Measurements from ENCODE around the gene ANKRD12.

The ANKRD12 gene

GRCh38 chr18:9140984-9141383 is 4.4 kb downstream of the ANKRD12 start:
- no peak for TF ChIP-seq CTCF (IDR thresholded peaks at IDR 0.05; ENCODE audit: insufficient read depth, low read depth, low read length, missing control alignments)
- H3K4me3 ChIP-seq (ENCODE audit: low read depth, low read length) = peak overlapping the region; percentile 81
- no peak for DNase-seq (ENCODE audit: low read depth)

- DNase-seq (ENCODE audit: low read depth) = no peak
- TF ChIP-seq CTCF (IDR thresholded peaks at IDR 0.05; ENCODE audit: insufficient read depth, low read depth, low read length, missing control alignments) = no peak
- H3K4me3 ChIP-seq (ENCODE audit: low read depth, low read length) = no peak overlapping the region
Observed at GRCh38 chr18:9146224-9146623, 9.6 kb downstream of the ANKRD12 start.

GRCh38 chr18:9147440-9148202 is 11.0 kb downstream of the ANKRD12 start:
- H3K4me3 ChIP-seq (ENCODE audit: low read depth, low read length) = no peak overlapping the region
- peak; percentile 75 for TF ChIP-seq CTCF (IDR thresholded peaks at IDR 0.05; ENCODE audit: insufficient read depth, low read depth, low read length, missing control alignments)
- peak; percentile 85 for DNase-seq (ENCODE audit: low read depth)

GRCh38 chr18:9148203-9148552 is 11.6 kb downstream of the ANKRD12 start:
- TF ChIP-seq CTCF (IDR thresholded peaks at IDR 0.05; ENCODE audit: insufficient read depth, low read depth, low read length, missing control alignments) = no peak
- no peak overlapping the region for H3K4me3 ChIP-seq (ENCODE audit: low read depth, low read length)

GRCh38 chr18:9150121-9150520 is 13.5 kb downstream of the ANKRD12 start:
- no peak for DNase-seq (ENCODE audit: low read depth)
- no peak for TF ChIP-seq CTCF (IDR thresholded peaks at IDR 0.05; ENCODE audit: insufficient read depth, low read depth, low read length, missing control alignments)
- H3K4me3 ChIP-seq (ENCODE audit: low read depth, low read length) = no peak overlapping the region

More at GRCh38 chr18:9148203-9148552, 11.6 kb downstream of the ANKRD12 start:
- DNase-seq (ENCODE audit: low read depth) = no peak

GRCh38 chr18:9153256-9153655 is 16.7 kb downstream of the ANKRD12 start:
- no peak for TF ChIP-seq CTCF (IDR thresholded peaks at IDR 0.05; ENCODE audit: insufficient read depth, low read depth, low read length, missing control alignments)
- no peak overlapping the region for H3K4me3 ChIP-seq (ENCODE audit: low read depth, low read length)
- DNase-seq (ENCODE audit: low read depth) = no peak
